Medulla oblongata (tissue), 1 donor: ENCODE results near the gene SHISA8.

Experiments used
- DNase-seq: peaks from one replicate; pipeline ENCODE4 v3.0.0-alpha.2; 2015; ENCODE audit errors: extremely low spot score

The SHISA8 gene

GRCh38 chr22:41933411-41934177, 18.7 kb upstream of the SHISA8 start:
- no peak for DNase-seq

GRCh38 chr22:41932353-41932752, 17.5 kb upstream of the SHISA8 start:
- no peak for DNase-seq

- no peak for DNase-seq
Observed at GRCh38 chr22:41931701-41932269, 16.9 kb upstream of the SHISA8 start.

- no peak for DNase-seq
Observed at GRCh38 chr22:41929418-41929810, 14.5 kb upstream of the SHISA8 start.

GRCh38 chr22:41928593-41929417, 13.9 kb upstream of the SHISA8 start:
- no peak for DNase-seq

GRCh38 chr22:41927813-41928212, 12.9 kb upstream of the SHISA8 start:
- DNase-seq: no peak

GRCh38 chr22:41925783-41926460, 11.0 kb upstream of the SHISA8 start:
- DNase-seq: peak; percentile 58

GRCh38 chr22:41923595-41924276, 8.9 kb upstream of the SHISA8 start:
- no peak for DNase-seq

GRCh38 chr22:41922940-41923594, 8.2 kb upstream of the SHISA8 start:
- DNase-seq: no peak

- DNase-seq: no peak
Observed at GRCh38 chr22:41922328-41922727, 7.5 kb upstream of the SHISA8 start.

GRCh38 chr22:41920271-41920976, 5.5 kb upstream of the SHISA8 start:
- peak; percentile 55 for DNase-seq

GRCh38 chr22:41919357-41920224, 4.7 kb upstream of the SHISA8 start:
- peak; percentile 57 for DNase-seq

- peak; percentile 64 for DNase-seq
Observed at GRCh38 chr22:41917903-41918791, 3.3 kb upstream of the SHISA8 start.

- DNase-seq: no peak
Observed at GRCh38 chr22:41917375-41917902, 2.6 kb upstream of the SHISA8 start.

GRCh38 chr22:41916745-41917358, 2.0 kb upstream of the SHISA8 start:
- no peak for DNase-seq

- DNase-seq: no peak
Observed at GRCh38 chr22:41915786-41916493, 1.1 kb upstream of the SHISA8 start.

GRCh38 chr22:41914611-41915034, 251 bp downstream of the SHISA8 start:
- DNase-seq: no peak
